ENCODE measurements around the gene KRTAP9-7. TPM values are rescaled to one million over a fixed set of nuclear protein-coding genes. Genes with fewer than 3 reads are reported as not detected.
"Not testable (repeated sequence)": the region's sequence is repeated elsewhere in the genome, so short reads cannot be mapped to it uniquely, and the experiment has no call there.

Gene KRTAP9-7, protein sequence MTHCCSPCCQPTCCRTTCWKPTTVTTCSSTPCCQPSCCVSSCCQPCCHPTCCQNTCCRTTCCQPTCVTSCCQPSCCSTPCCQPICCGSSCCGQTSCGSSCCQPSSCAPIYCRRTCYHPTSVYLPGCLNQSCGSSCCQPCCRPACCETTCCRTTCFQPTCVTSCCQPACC
- polyA plus RNA-seq (not detected in 3 replicates), polyA minus RNA-seq (not detected in 3 replicates)
- not detected for polyA plus RNA-seq (2011; ENCODE audit: low read depth)
- not detected in 2 replicates for polyA plus RNA-seq (2011; cell fraction: cytosol; rRNA removed)
- polyA plus RNA-seq (2011; cell fraction: nucleus; rRNA removed) = not detected in 2 replicates
- polyA plus RNA-seq (2012; ENCODE audit: low replicate concordance) = not detected in 2 replicates
- polyA minus RNA-seq (2011; cell fraction: cytosol; rRNA and poly(A)+ RNA removed) = not detected
- polyA minus RNA-seq (2011; cell fraction: nucleus; rRNA and poly(A)+ RNA removed) = not detected in 2 replicates

DNA sequence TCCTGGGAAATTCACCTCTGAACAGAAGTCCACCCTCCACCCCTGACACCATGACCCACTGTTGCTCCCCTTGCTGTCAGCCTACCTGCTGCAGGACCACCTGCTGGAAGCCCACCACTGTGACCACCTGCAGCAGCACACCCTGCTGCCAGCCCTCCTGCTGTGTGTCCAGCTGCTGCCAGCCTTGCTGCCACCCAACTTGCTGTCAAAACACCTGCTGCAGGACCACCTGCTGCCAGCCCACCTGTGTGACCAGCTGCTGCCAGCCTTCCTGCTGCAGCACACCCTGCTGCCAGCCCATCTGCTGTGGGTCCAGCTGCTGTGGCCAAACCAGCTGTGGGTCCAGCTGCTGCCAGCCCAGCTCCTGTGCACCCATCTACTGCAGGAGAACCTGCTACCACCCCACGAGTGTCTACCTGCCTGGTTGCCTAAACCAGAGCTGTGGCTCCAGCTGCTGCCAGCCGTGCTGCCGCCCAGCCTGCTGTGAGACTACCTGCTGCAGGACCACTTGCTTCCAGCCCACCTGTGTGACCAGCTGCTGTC, at the start of gene KRTAP9-7:
KRTAP9-7 (plus strand) TSS at position 51 of the 543 bp plus-strand sequence; CDS start at position 51, 0 bp downstream.
- H3K9ac ChIP-seq (ENCODE audit: control insufficient read depth, extremely low read depth, insufficient read depth, low read length); H2AFZ ChIP-seq (ENCODE audit: control insufficient read depth, low read length); H3K9me3 ChIP-seq (ENCODE audit: control insufficient read depth, low read depth, low read length); FAIRE-seq; H3K27me3 ChIP-seq (ENCODE audit: control insufficient read depth, extremely low read depth, insufficient read depth, low read length); H4K20me1 ChIP-seq (ENCODE audit: control insufficient read depth, extremely low read depth, insufficient read depth, low read length); H3K4me1 ChIP-seq (ENCODE audit: control insufficient read depth, extremely low read depth, insufficient read depth, low read length); H3K4me2 ChIP-seq (ENCODE audit: control insufficient read depth, extremely low read depth, insufficient read depth, low read depth, low read length); H3K36me3 ChIP-seq (ENCODE audit: control insufficient read depth in 2 of 2, extremely low read depth in 1 of 2, insufficient read depth in 2 of 2, low read length in 2 of 2); DNase-seq (ENCODE audit: low read depth, low spot score); H3K4me3 ChIP-seq (ENCODE audit: control insufficient read depth in 2 of 3, extremely low read depth in 1 of 3, insufficient read depth in 2 of 3, low read depth in 1 of 3, low read length in 3 of 3); dilution Hi-C loops (cut with MboI; ENCODE audit: extremely low pct_ligation_motif_present, low sequenced_read_pairs); H3K9me1 ChIP-seq (ENCODE audit: control insufficient read depth, extremely low read depth, insufficient read depth, low read length); H3K79me2 ChIP-seq (ENCODE audit: control insufficient read depth, insufficient read depth, low read length); H3K27ac ChIP-seq (ENCODE audit: control insufficient read depth, insufficient read depth, low read length): not testable (repeated sequence)

DNA sequence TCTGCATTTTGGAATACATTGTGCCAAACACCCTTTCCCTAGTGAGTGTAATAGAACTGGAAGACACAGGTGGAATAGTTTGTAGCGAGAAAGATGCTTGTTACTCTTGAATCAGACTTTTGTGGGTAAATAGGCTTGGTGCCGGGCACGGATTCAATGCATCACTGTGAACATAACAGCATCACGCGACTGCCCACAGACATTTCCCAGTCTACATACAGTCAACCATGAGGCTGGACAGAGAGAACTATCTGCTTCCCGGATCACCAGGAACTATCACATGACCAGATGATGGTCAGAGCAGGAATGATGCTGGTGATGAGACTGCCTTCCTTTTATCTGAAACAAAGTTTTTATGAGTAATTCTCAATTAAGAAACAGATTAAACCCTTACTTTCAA, 49.4 kb upstream of the KRTAP9-7 start:
- no peak for FAIRE-seq
- Histone ChIP-seq H3K9ac (ENCODE audit: control insufficient read depth, extremely low read depth, insufficient read depth, low read length) (no peak overlapping the region), H4K20me1 (ENCODE audit: control insufficient read depth, extremely low read depth, insufficient read depth, low read length) (no peaks in the 10 kb centered on the region), H3K79me2 (ENCODE audit: control insufficient read depth, insufficient read depth, low read length) (no peaks in the 10 kb centered on the region), H3K4me2 (ENCODE audit: control insufficient read depth, extremely low read depth, insufficient read depth, low read depth, low read length) (no peak overlapping the region), H2AFZ (ENCODE audit: control insufficient read depth, low read length) (no peak overlapping the region), H3K27ac (ENCODE audit: control insufficient read depth, insufficient read depth, low read length) (no peak overlapping the region), H3K4me1 (ENCODE audit: control insufficient read depth, extremely low read depth, insufficient read depth, low read length) (no peaks in the 10 kb centered on the region), H3K36me3 (ENCODE audit: control insufficient read depth in 2 of 2, extremely low read depth in 1 of 2, insufficient read depth in 2 of 2, low read length in 2 of 2) (no peaks in the 10 kb centered on the region), H3K4me3 (ENCODE audit: control insufficient read depth in 2 of 3, extremely low read depth in 1 of 3, insufficient read depth in 2 of 3, low read depth in 1 of 3, low read length in 3 of 3) (no peak overlapping the region), H3K27me3 (ENCODE audit: control insufficient read depth, extremely low read depth, insufficient read depth, low read length) (no peaks in the 10 kb centered on the region), H3K9me1 (ENCODE audit: control insufficient read depth, extremely low read depth, insufficient read depth, low read length) (no peaks in the 10 kb centered on the region), H3K9me3 (ENCODE audit: control insufficient read depth, low read depth, low read length) (no peaks in the 10 kb centered on the region)
- DNase-seq (ENCODE audit: low read depth, low spot score) = no peak
- dilution Hi-C loops (cut with MboI; ENCODE audit: extremely low pct_ligation_motif_present, low sequenced_read_pairs) = no loop called here
- TF ChIP-seq EZH2 (IDR thresholded peaks at IDR 0.05; ENCODE audit: low read length) = no peak
- TF ChIP-seq, protein P1, sequence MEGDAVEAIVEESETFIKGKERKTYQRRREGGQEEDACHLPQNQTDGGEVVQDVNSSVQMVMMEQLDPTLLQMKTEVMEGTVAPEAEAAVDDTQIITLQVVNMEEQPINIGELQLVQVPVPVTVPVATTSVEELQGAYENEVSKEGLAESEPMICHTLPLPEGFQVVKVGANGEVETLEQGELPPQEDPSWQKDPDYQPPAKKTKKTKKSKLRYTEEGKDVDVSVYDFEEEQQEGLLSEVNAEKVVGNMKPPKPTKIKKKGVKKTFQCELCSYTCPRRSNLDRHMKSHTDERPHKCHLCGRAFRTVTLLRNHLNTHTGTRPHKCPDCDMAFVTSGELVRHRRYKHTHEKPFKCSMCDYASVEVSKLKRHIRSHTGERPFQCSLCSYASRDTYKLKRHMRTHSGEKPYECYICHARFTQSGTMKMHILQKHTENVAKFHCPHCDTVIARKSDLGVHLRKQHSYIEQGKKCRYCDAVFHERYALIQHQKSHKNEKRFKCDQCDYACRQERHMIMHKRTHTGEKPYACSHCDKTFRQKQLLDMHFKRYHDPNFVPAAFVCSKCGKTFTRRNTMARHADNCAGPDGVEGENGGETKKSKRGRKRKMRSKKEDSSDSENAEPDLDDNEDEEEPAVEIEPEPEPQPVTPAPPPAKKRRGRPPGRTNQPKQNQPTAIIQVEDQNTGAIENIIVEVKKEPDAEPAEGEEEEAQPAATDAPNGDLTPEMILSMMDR (optimal IDR thresholded peaks at IDR 0.05 in 1 of 3, IDR thresholded peaks at IDR 0.05 in 1 of 3, conservative IDR thresholded peaks at IDR 0.05 in 1 of 3; ENCODE audit: extremely low read depth in 1 of 3, insufficient read depth in 2 of 3, low read length in 3 of 3) = no peak

DNA sequence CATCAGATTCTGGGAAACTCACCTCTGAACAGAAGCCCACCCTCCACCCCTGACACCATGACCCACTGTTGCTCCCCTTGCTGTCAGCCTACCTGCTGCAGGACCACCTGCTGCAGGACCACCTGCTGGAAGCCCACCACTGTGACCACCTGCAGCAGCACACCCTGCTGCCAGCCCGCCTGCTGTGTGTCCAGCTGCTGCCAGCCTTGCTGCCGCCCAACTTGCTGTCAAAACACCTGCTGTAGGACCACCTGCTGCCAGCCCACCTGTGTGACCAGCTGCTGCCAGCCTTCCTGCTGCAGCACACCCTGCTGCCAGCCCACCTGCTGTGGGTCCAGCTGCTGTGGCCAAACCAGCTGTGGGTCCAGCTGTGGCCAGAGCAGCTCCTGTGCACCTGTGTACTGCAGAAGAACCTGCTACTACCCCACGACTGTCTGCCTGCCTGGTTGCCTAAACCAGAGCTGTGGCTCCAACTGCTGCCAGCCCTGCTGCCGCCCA, 48.9 kb upstream of the KRTAP9-7 start, which contains the start of gene KRTAP9-2:
KRTAP9-2 (plus strand) TSS at position 51 of the 498 bp plus-strand sequence; CDS start at position 58, 7 bp downstream.
- H4K20me1 ChIP-seq (ENCODE audit: control insufficient read depth, extremely low read depth, insufficient read depth, low read length); H3K4me2 ChIP-seq (ENCODE audit: control insufficient read depth, extremely low read depth, insufficient read depth, low read depth, low read length); H3K9me3 ChIP-seq (ENCODE audit: control insufficient read depth, low read depth, low read length); H3K9me1 ChIP-seq (ENCODE audit: control insufficient read depth, extremely low read depth, insufficient read depth, low read length); DNase-seq (ENCODE audit: low read depth, low spot score); H2AFZ ChIP-seq (ENCODE audit: control insufficient read depth, low read length); H3K27me3 ChIP-seq (ENCODE audit: control insufficient read depth, extremely low read depth, insufficient read depth, low read length); H3K4me3 ChIP-seq (ENCODE audit: control insufficient read depth in 2 of 3, extremely low read depth in 1 of 3, insufficient read depth in 2 of 3, low read depth in 1 of 3, low read length in 3 of 3); H3K79me2 ChIP-seq (ENCODE audit: control insufficient read depth, insufficient read depth, low read length); FAIRE-seq; H3K36me3 ChIP-seq (ENCODE audit: control insufficient read depth in 2 of 2, extremely low read depth in 1 of 2, insufficient read depth in 2 of 2, low read length in 2 of 2); dilution Hi-C loops (cut with MboI; ENCODE audit: extremely low pct_ligation_motif_present, low sequenced_read_pairs); H3K4me1 ChIP-seq (ENCODE audit: control insufficient read depth, extremely low read depth, insufficient read depth, low read length); H3K9ac ChIP-seq (ENCODE audit: control insufficient read depth, extremely low read depth, insufficient read depth, low read length); H3K27ac ChIP-seq (ENCODE audit: control insufficient read depth, insufficient read depth, low read length): not testable (repeated sequence)

Measured in keratinocyte (primary cell).